NK-92 (cell line): Measurements from ENCODE around the gene SPRN.
"Not testable (repeated sequence)": the region's sequence is repeated elsewhere in the genome, so short reads cannot be mapped to it uniquely, and the experiment has no call there.

Experiments
- DNase-seq: peaks from one replicate; lab custom pipeline; 2025; ENCODE audit not compliant: unreplicated experiment; lab: John Stamatoyannopoulos, UW

Gene SPRN, protein sequence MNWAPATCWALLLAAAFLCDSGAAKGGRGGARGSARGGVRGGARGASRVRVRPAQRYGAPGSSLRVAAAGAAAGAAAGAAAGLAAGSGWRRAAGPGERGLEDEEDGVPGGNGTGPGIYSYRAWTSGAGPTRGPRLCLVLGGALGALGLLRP

DNA sequence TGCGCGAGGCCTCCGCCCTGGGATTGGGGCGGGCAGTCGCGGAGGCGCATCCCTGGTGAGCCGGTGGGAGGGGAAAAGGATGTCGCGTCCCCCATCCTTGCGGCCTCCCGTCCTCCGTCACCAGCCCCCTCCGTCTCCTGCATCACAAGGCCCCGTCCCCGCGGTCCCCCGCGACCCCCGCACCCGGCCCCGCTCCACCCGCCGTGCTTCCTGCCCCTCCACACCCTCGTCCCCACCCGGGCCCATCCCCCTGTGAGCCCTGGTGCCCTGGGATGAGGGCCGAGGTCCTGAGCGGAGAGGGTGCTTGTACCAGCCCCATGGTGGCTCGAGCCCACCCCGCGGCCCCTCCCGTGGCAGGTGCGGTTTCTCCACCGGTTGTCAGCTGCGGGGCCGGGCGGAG lies at the start of gene SPRN:
TSS of gene SPRN (minus strand) at position 25 of the 400 bp plus-strand sequence. CDS start 944 bp downstream, outside the sequence.
- DNase-seq, result not testable (repeated sequence)

DNA sequence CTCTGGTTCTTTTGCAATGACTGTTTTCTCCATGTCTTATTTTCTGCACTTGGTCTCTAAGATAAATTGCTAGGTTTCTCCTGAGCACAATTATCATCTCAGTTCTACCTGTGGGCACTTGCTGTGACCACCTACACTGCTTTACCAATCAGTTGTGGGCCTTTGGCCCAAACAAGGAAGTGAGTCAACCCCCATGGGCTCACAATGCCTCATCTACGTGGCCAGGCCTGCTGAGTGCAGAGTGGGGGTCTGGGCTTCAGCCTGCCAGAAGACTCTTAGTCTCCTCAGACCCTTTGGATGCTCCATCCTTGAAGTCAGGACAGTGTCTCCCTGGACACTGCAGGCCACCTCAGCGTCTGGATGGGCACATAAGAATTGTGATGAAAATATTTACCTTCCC lies 49.6 kb upstream of the SPRN start:
- DNase-seq, result no peak

DNA sequence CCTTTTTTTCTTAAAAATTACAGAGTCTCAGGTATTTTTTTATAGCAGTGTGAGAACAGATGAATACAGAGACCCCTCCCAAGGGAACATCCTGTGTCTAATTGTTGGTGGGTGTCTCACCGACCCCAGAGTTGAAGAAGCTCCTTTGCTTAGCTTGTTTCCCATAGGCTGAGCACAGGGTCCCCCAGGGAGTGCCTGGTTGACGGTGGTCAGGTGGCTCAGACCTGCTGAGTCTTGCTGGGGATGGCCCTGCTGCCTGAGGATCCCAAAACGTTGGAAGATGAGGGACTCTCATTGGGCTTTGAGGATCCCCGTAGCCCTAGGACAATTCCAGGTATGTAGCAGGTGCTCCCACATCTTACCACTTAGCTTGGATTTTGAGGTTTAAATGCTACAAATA lies 48.8 kb upstream of the SPRN start:
- DNase-seq, result no peak

DNA sequence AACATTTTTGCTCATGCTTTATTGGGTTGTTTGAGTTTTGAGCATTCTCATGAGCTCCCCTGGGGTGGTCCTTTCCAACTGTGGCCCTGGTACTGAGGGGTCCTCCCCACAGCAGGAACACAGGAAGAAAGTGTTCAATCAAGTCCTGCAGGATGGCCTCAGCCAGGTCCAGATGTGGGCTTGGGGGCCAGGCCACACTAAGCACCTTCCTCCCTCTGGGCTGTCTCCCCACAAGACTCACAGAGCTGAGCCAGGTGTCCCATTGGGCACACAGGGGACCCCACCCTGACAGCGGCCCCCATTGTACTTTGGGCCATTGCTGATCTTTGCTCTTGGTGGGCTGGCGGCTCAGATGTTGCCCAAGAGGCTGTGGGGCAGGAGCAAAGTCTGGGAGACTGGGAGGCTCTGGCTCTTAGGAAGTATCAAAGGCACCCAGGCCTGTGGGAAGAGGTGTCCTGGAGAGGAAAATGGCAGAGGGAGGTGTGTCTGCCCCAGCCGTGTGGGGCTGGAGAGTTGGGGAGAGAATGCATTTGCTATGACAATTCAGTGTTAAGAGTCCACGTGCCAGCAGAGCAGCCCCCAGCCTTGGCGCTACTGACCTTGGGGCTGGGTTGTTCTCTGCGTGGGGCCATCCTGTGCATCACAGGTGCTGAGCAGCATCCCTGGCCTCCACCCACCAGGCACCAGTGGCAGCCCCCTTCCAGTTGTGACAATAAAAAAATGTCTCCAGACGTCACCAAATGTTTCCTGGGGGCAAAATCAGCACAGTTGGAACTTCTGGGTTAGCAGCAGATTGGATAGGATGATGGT lies 47.1 kb upstream of the SPRN start:
- no peak for DNase-seq

DNA sequence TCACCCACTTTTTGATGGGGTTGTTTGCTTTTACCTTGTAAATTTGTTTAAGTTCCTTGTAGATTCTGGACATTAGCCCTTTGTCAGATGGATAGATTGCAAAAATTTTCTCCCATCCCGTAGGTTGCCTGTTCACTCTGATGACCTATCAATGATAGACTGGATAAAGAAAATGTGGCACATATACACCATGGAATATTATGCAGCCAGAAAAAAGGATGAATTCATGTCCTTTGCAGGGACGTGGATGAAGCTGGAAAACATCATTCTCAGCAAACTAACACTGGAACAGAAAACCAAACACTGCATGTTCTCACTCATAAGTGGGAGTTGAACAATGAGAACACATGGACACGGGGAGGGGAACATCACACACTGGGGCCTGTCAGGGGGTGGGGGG lies 44.8 kb upstream of the SPRN start:
- DNase-seq, result not testable (repeated sequence)

DNA sequence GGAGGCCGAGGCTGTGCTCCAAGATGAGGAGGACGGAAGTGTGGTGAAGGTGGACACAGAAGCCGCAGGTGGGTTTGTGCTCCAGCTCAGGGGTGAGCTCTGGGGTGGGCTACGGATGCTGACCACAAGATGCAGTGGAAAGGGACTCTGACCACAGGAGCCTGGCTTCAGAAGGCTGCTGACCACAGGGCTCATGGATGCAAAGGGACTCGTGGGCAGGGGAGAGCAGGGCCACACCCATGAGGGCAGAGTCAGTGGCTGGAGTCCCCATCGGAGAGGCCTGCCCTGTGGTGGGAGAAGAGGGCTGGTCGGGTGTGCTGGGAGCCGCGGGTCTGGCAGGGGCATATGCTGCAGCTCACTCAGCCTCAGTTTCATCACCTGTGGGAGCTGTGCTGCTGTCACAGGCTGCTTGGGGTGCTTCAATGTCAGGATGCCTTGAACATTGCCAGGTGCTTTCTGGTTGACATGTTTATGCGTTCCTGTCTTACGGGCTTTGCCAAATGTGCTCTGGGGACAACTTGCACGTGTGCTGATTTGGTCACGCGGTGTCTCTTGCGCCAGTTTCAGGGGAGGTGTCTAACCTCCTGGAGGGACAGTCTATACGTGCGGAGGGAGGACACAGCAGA lies 43.0 kb upstream of the SPRN start:
- DNase-seq, result no peak

DNA sequence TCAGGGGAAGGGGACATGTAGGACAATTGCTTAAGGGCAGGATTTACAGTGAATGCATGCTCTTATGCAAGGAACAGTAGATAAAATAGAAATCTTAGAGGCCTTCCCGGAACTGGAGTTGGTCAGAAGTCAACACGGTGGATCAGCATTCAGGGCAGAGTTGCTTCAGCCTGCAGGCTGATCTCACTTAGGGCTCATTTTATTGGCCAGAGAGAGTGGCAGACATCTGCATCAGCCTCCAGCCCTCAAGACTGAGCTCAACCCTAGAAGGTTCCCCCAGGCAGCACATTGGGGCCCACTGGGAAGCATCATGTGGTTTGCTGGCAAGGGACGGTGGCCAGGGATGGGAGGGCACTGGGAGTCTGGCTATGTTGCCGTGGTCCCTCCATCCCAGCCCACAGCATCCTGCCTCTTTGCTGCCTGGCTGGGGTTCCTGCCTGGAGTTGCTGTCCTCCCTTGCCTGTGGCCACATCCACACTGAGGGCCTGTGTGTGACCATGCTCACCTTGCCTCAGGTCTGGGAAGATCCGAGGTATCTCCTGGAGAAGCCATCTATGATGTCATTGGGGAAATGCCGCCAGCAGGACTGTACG lies 42.4 kb upstream of the SPRN start:
- DNase-seq, result no peak

DNA sequence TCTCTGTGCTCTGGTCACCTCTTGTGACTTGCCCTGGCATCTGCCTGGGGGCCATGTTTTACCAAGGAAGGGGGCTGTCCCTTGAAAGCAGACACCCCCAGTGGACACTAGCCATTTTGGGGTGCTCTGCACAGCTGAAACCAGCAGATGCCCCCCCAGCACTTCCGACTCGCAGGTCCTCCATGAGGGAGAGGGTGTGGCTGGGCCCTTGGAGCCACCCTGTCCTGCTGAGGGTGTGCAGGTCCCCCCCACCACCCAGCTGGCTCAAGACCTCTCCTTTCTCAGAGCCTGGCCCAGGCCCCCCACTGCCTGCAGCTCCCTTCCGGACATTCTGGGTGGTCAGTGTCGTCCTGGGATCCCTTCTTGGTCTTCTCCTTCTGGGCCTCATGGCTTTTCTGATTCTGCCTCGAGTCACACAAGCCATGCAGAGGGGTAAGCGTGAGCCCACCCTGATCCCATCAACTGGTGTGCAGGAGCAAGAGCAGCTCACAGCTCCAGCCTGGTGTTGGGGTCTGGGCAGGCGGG lies 41.6 kb upstream of the SPRN start:
- no peak for DNase-seq

DNA sequence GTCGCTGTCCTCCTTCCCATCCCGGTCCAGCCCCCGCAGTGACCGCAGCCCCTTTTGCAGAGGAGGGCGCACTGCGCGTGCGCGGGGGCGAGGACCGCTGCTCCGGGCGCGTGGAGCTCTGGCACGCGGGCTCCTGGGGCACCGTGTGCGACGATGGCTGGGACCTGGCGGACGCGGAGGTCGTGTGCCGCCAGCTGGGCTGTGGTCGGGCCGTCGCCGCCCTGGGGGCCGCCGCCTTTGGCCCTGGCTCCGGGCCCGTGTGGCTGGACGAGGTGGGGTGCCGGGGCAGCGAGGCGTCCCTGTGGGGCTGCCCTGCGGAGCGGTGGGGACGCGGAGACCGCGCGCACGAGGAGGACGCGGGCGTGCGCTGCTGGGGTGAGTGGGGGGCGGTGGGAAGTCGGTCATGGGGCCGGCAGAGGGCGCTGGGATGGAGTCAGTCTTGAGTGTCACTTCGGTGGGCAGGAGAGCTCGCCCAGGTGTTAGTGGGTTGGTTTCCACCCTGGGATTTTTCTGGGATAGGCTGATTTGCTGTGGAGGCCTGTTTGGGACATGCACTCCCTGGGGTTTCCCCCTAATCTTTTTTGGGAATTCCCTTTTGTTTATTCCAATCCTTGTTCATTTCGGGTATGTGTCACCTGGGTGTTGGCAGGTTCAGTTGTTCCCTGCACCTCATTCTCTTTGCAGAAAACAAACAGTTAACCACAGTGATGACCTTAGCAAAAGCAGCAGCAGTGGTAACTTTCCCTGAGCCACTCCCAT lies 40.9 kb upstream of the SPRN start:
- no peak for DNase-seq

DNA sequence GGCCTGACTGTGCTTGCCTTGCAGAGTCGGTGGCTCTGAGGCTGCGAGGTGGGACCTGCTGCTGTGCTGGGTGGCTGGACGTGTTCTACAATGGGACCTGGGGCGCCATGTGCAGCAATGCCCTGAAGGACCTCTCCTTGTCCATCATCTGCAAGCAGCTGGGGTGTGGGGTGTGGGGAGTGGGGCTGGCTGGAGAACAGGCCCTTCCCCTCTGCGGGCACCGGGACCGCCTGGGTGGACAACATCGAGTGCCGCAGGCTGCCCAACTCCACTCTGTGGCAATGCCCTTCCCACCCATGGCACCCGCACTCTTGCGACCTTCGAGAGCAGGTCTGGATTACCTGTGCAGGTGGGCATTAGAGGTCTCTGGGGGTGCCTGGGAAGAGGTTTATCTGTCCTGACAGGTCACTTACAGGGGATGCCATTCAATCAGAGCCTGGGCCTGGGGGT lies 40.2 kb upstream of the SPRN start:
- DNase-seq, result no peak

DNA sequence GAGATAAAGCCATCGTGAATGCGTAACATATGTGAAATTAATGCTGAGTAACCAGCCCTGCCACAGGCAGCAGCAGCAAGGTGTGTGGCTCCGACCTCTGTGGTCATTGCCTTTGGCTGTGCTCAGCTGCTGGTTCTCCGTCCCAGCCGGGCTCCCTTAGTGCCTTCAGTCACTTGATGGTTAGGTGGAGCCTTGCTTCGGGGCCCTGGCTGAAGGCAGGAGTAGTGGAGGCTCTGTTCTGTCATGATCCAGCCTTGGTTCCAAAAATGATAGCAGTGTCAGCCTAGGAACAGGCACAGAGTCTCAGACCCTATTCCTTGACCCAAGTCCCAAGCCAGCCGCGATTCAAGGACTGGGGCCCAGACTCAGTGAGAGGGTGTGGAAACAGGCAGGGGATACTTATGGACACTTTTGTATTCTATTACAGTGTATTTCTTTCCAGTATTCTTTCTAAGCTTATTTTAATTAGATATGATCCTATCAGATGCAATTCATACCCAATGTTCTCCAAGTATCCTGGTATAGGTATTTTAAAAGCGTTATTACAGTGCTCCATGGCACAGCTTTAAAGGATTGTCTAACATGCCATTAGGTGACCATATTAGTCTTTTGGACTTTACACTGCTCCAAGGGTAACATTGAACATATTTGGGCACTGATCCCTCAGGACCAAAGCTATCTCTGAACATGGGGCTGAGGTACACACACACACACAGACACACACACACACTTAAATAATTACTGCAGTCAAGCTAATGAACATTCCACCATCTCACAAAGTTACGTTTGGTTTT lies 38.3 kb upstream of the SPRN start:
- no peak for DNase-seq

DNA sequence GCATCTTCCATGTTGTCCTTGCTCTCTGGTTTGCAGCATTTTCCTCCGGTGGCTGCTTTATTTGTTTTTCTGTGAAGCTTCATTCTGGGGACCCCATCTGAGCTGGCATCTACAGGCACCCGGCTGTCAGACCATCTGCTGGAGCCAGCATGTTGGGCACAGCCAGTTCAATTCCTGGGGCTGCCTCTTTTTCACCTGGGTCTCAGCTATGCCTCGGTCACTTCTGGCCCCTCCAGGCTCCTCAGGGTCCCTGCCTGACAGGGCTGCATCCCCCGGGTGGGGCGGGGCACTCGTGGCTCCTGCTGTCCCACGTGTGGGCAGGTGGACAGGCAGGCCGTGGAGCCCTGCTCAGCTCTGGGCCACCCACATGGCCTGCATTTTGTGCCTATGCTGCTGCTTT lies 37.4 kb upstream of the SPRN start:
- DNase-seq, result no peak

DNA sequence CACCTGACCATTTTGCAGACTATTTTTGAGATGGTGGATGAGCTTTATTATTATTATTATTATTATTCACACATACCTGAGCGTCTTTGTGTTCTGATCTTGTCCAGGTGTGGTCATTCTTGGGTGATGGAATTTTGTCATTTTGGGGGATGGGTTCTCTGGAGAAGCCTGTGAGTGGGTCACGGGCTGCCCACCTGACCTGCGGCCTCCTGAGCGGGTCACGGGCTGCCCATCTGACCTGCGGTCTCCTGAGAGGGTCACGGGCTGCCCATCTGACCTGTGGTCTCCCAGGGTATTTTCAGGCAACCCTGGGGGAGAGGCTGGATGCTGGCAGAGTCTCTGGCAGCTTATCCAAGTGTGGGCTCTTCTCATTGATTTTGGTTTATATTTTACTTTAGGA lies 36.6 kb upstream of the SPRN start:
- no peak for DNase-seq

DNA sequence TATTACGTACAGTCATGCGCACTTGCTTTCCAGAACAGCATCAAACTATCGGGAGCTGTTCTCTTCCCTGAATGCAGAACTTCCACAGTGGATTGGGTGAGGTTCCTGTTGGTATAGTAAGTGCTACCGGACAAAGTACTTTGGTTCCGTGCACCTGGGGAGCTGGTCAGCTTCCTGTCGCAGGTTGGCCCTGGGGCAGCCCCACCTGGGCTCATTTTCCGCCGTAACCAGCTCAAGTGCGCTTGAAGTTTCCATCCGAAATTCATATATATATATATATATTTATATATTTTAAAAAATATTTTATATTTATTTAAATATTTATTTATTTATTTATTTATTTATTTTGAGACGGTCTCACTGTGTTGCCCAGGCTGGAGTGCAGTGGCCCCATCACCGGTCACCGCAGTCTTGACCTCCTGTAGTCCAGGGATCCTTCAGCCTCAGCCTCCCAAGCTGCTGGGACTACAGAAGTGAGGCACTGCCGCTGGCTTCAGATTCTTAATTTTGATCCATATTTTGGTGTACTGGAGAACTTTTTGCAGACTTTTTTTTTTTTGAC lies 35.9 kb upstream of the SPRN start:
- no peak for DNase-seq

DNA sequence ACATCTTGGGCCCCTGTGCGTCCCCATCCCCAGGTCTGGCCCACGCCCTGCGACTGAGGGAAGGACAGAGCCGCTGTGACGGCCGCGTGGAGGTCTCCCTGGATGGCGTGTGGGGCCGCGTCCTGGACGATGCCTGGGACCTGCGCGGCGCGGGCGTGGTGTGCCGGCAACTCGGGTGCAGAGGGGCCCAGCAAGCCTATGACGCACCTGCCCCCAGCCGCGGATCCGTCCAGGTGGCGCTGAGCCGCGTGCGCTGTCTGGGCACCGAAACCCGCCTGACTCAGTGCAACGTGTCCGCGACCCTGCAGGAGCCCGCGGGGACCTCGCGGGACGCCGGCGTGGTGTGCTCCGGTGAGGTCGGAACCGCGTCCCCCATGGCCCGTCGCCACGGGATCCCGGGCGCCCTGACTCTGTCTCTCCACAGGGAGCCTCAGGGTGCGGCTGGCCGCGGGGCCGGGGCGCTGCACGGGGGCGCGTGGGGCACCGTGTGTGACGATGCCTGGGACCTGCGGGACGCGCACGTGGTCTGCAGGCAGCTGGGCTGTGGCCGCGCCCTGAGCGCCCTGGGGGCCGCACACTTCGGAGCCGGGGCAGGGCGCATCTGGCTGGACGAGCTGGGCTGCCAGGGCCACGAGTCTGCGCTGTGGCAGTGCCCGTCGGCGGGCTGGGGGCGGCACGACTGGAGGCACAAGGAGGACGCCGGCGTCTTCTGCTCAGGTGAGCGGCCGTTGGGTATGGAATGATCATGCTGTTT lies 35.2 kb upstream of the SPRN start:
- DNase-seq, result no peak

DNA sequence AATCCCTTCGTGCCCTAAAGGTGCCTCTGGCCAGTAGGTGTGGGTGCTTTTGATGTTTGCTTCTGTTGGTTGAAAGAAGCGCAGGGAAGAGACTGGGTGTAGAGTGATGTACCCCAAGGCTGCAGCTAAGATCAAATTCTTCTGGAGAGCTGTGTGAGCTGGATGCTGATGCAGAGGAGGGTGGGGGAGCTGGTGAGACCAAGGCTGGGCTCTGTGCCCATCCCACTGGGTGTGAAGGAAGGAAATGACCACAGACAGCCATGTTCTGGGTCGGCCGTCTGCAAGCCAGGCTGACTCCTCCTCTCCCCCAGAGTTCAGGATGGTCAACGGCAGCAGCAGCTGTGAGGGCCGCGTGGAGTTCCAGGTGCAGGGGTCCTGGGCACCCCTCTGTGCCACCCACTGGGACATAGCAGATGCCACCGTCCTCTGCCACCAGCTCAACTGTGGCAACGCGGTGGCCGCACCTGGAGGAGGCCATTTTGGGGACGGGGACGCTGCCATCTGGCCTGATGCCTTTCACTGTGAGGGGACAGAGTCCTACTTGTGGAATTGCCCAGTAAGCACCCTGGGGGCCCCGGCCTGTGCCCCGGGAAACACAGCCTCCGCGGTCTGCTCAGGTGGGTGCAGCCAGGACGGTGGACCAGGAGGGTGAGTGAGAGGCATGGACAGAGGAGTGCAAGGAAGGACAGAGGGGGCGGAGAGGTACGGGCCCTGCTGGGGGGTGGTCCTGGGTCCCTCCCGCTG lies 34.5 kb upstream of the SPRN start:
- no peak for DNase-seq

DNA sequence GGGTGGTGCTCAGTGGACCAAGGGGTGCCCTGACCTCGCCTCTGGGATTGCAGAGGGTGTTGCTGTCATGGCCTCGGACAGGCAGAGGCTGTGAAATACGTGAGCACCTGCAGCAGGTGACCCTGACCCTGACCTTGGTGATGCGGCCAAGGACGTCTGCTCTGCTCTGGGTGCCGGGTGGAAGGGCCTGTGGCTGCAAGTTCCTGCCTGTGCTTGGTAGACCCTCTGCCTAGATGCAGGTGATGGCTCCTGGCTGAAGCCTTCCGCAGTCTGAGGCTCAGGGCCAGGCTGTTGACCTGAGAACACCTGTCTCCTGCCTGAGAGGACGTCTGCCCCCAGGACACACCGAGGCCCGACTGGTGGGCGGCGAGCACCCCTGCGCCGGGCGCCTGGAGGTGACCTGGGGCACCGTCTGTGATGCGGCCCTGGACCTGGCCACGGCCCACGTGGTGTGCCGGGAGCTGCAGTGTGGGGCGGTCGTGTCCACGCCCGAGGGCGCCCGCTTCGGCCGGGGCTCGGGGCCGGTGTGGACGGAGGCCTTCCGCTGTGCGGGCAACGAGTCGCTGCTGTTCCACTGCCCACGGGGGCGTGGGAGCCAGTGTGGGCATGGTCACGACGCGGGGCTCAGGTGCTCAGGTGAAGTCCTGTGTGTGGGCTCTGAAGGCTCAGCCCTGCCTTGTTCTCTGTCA lies 33.7 kb upstream of the SPRN start:
- no peak for DNase-seq
